GM19463 (cell line): ENCODE results near the gene RBM24.
"Not testable (repeated sequence)": the region's sequence is repeated elsewhere in the genome, so short reads cannot be mapped to it uniquely, and the experiment has no call there.

Source experiments
- ATAC-seq: cut with Tn5 transposase; IDR thresholded peaks from one replicate; pipeline ENCODE4 v1.9.1; 2021; ENCODE audit warnings: mild to moderate bottlenecking, moderate library complexity; ENCODE audit not compliant: unreplicated experiment

RBM24 gene

DNA sequence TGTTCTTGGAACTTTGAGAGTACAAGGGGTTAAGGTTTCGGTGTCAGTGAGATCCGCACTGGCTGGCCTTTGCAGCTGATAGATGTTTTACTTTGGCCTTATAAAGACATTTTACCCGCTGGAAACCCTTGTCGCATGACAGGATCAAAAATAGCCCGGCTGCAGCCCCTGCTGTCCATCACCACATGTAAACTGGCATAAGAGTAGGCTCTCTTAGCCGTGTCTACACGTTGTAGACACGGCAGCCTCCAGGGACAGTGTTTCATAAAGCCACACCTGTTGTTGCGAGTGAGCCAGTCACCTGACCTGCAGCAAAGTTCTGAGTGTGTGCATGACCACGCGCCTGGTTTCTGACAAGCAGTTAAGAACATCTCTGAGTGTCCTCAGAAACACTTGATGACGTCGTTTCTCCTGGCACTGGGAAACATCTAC, 8.5 kb downstream of the RBM24 start:
- no peak for ATAC-seq

DNA sequence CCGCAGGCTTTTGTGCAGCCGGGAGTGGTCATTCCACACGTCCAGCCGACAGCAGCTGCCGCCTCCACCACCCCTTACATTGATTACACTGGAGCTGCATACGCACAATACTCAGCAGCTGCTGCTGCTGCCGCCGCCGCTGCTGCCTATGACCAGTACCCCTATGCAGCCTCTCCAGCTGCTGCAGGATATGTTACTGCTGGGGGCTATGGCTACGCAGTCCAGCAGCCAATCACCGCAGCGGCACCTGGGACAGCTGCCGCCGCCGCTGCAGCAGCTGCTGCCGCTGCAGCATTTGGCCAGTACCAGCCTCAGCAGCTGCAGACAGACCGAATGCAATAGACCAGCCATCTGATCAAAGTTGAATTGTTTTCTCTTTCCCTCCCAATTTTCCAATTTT, 10.6 kb downstream of the RBM24 start:
- ATAC-seq, result no peak

DNA sequence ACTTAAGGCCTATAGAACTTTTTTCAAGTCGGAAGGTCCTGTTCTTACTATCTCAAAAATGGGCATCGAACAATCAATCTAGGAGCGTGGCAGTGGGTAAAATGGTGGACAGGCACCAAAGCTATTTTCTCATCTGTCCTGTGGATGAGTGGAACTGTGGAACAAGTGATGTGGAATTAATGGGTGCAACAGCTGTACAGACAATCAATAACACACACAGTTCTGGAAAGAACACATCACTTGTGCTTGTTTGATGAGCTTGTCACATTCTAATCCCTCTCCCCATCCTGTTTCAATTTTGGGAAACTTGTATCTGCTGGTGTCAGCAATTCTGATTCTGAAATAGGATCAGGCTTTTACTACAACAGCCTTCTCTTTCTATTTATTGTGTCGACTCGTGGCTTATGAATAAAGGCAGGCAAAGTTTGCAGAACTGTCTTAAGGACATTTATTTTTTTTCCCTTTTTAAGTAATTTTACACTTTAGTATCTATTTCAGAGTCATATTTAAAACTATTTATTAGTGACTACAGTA, 11.5 kb downstream of the RBM24 start:
- no peak for ATAC-seq

DNA sequence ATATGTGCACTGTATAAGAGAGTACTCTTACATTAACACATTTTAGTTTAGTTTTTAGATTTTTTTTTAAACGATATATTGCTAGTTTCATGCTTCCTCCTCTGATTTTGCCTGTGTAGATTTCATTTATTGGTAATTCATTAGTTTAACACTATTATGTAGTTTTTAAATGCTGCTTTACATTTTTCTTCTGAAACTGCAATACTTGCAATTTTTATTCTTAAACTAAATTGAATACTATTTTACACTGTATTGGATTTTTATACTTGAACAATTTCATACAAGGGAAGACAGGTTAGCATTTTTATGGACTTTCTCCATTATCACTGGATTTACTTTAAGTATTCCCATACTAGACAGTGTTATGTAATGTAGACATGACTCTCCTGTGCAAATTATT, 12.2 kb downstream of the RBM24 start:
- ATAC-seq, result no peak

DNA sequence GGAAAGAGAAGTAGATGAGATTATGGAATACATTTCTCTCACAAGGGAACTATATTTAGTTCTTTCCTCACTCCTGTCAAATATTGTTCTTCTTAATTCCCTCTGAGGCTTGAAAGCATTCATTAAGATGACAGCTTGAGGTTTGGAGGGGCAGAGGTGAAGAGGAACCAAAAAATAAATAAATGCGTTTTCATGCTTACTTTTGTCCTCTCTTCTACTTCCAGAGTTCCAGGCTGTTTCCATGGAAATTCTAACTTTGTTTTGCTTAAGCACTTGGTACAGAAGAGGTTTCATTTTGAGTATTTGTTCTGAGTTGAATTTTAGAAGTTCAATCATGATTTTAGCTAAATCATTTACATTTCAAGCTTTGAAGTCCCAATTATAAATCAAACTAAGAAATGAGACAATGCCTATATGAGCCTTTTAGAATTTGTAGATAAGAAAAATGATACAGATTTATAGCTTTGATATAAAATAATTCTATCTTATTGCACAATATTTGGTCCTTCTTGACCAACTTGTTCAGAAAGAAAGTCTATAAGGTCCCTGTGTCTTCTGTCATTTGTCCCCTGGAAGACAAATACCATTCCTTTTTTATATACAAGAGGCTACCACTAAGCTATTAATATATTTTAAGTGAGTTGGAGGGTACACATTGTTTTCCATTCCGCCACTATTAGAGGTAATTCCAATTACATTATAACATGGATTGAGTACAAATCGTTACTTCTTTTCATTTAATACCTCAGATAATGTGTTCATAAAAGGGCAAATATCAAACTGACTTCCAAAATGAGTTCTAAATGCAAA, 16.3 kb downstream of the RBM24 start:
- no peak for ATAC-seq

DNA sequence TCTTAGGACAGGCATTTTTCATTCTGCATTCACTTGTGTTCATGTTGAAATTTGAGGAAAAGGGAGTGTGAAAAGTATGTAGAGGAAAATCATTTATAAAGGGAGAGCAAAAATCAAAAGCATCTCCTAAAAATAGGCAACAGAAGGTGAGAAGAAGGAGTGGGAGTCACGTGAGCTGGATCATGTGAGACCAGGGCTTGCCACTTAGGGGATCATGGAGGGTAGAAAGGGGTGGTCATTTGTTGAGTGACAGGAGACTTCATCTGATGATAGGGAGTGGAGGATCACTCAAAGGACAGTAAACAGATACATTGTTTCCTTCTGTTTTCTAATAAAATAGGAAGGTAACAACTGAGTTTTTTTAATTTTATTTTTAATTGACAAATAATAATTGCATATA, 17.1 kb downstream of the RBM24 start:
- ATAC-seq, result no peak

DNA sequence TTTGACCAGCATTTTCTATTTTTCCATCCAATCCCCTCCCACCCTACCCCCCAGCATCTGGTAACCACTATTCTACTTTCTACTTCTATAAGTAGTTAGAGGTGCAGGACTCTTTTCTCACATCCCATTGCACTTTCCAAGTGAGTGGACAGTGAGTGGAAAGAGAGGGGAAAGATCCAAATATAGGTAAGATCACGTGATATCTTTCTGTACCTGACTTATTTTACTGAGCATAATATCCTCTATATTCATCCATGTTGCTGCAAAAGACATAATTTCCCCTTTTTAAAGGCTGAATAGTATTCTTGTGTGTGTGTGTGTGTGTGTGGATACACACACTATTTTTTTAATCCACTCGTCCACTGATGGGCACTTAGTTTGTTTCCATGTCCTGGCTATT, 18.1 kb downstream of the RBM24 start:
- ATAC-seq, result no peak

DNA sequence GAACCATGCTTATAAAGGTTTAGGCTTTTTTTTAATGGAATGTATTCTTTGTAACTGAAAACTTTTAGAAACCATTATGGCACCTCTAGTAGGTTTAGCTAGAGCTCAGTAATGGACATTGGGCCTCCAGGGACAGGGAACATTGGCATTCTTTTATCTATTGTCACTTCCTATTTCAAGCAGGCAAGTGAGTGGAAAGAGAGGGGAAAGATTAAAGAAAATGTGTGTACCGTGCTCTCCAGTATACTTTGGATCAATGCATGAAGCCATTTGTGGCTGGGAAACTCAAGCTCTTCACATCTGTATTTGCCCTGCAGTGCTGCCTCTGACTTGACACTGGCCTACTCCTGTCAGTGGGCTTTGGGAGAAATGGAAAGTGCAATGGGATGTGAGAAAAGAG, 18.6 kb downstream of the RBM24 start:
- ATAC-seq, result no peak

DNA sequence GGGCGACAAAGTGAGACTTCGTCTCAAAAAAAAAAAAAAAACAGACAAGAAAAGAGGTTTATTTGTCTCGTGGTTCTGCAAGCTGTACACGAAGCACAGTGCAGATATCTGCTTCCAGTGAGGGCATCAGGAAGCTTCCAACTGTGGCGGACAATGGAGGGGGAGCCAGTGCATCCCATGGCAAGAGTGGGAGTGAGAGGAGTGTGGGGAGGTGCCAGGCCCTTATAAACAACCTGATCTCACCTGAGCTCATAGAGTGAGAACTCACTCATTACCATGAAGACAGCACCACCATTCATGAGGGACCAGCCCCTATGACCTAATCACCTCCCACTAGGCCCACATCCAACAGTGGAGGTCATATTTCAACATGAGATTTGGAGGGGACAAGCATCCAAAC, 19.5 kb downstream of the RBM24 start:
- ATAC-seq, result no peak

DNA sequence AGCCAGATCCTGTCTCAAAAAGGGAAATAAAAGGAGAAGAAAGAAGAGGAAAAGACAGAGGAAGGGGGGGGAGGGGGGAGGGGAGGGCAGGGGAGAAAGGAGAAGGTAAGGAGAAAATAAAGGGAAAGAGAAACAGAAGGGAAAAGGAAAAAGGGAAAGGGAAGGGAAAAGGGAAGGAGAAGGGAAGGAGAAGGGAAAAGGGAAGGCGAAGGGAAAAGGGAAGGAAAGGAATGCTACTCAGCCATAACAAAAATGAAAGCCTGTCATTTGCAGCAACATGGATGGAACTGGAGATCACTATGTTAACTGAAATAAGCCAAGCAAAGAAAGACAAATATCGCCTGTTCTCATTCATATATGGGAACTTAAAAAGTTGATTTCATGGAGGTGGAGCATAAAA, 22.3 kb downstream of the RBM24 start:
- no peak for ATAC-seq

DNA sequence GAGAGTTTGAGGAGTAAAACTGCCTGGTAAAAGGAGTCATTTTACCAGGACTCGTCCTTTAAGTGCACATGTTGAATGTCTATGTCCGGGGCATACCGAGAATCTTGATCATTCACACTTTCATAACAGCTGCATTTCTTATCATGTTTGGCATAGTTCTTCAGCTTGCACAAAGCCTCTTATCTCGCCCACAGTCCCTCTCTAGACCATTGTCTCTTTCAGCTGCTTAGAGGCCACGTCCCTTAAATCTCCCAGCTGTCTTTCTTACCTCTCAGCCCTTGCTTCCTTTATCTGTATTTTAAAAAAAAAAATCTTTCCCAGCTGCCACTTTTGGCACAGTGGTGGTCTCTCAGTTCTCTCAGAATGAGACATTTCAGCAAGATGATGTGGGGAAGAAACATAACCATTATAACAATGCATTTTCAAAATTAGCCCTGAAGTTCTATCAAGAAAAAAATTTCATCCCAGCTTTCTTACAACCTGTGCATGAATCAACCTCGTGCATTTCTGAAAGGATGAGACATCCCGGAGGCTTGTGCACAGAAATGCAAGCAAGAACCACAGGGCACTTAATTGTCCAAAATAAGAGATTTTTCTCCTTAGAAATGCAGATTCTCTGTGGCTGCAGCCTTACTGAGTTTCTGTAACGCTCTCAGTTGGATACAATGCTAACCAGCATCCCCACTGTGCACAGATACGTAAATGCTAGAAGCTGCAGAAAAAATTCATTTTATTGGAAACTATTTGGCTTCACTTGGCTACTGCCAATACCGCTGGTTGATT, 24.2 kb downstream of the RBM24 start:
- ATAC-seq, result no peak

DNA sequence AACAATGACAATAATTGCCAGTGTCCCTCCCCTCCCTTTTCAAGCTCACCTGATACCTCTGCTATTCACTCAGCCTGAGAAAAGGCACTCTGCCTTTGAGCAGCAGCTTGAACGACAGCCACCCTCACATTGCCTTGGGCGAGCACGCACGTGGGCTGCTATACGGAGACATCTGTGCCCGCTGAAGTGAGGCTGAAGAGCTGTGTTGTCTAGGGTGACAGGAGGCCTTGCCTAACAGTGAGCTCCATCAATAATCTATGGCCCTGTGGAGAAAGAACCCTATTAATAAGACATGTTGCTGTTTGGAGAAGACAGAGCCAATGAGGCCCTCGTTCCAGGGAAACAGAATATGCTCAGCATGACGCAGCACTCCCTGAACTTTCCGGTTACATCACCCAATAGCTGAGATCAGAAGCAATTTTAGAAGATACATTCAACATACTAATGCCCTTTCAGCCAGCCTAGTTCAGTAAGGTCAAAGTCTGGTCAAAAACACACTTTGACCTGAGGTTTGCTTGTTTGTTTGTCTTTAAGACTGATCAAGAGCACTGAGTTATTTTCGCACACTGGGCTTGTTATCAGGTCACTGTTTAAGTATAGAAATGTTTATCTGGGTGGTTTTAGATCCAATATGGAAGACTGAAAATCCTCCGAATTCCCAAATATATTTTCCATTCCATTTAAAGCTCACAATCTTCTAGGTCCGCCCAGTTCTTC, 30.6 kb downstream of the RBM24 start:
- no peak for ATAC-seq

DNA sequence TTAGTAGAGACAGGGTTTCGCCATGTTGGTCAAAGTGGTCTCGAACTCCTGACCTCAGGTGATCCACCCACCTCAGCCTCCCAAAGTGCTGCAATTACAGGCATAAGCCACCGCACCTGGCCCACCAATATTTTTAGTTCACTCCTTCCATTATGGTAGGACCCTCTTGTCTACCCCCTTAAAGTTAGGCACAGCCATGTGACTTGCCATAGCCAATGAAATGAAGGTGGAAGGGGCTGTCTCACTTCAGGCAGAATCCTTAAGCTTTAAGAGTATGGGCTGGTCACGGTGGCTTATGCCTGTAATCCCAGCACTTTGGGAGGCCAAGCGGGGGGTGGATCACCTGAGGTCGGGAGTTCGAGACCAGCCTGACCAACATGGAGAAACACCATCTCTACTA, 32.1 kb downstream of the RBM24 start:
- not testable (repeated sequence) for ATAC-seq

DNA sequence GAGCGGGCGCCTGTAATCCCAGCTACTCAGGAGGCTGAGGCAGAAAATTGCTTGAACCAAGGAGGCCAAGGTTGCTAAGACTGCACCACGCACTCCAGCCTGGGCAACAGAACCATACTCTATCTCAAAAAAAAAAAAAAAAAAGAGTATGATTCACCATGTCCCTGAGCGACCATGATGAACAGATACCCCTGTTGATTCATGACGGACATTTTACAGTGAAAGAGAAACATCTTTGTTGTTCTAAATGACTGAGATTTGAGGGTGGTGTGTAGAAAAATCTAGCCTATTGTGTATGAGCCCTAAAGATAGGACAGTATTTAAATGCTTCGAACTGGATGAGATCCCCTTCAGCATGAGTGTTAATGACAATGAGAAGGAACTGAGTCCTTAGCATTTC, 32.8 kb downstream of the RBM24 start:
- no peak for ATAC-seq

DNA sequence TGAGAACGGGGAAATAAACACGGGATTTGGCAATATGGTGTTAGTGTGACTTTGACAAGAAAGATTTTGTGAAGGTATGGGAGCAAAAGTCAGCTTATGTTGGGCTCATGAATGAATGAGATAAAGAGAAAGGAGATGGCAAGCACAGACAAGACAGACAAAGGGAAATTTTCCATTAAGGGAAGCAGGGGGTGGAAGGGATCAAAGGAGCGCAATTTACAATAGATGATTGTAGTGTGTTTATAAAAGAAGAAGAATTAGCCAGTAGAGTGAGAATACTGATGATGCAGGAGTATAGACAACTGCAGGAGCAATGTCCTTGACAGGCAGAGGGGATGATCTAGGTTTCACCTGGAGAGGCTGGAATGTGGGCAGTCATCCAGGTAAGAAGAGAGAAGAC, 34.1 kb downstream of the RBM24 start:
- no peak for ATAC-seq

DNA sequence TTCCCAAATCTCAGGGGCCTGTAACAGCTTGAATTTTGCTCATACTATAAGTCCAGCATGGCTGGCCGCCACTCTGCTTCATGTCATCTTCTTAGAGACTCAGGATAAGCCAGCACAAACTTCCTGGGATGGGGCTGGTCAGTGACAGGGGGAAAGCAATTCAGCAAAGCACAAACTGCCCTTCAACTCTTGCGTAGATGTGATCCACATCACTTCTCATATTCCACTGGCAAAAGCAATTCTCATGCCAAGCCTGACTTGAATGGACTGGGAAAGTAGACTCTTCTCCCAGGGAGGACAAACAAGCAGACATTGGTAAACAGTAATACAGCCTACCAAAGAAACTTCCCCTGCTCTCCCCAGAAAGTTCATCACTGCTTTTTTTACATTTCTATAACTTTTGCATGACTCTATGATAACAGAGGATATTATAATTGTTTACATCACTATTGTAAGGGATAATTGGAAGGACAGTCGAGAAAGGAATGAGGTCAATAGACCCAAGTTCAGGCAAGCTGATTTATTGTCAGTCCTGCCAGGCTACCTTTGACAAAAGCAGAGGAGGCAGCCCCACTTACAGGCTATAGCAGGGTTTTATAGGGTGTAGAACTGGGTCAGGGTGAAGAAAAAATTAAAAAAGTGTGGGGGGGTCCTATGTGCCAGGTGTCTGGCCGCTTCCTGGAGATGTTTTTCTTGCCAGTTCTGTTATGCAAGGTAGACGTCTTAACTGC, 37.4 kb downstream of the RBM24 start:
- ATAC-seq, result no peak

DNA sequence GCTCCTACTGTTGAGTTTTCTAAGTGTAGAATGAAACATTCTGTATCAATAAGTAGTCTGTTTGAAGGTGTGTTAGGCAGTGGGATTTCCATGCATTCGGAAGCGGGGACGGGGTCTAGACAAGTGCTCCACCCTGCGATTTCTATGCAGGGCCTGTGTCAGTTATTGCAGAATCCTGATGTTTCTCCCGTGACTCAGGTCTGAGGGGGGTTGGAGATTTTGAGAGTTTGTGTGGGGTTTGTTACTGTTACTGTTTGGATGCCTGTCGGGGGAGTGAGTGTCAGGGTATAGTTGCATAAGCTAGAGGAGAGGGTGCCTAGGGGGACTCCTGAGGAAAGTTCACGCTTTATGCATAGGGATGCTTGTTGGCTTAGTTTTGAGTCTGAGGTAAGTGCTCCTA, 39.1 kb downstream of the RBM24 start:
- not testable (repeated sequence) for ATAC-seq

DNA sequence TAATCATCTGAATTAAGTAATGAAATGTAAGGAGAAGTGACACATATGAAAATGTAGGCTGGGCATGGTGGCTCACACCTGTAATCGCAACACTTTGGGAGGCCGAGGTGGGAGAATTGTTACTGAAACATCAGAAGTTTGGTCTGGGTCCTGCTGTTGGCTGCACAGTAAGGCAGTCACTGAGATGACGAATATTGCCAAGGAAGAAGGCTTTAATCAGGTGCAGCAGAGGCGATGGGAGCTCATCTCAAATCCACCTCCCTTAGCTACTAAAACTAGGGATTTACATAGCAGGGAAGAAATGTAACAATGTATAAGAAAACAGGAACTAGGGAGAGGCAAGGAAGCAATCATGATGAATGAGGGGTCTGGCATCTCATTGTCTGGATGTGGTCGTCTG, 50.1 kb downstream of the RBM24 start:
- ATAC-seq, result no peak

DNA sequence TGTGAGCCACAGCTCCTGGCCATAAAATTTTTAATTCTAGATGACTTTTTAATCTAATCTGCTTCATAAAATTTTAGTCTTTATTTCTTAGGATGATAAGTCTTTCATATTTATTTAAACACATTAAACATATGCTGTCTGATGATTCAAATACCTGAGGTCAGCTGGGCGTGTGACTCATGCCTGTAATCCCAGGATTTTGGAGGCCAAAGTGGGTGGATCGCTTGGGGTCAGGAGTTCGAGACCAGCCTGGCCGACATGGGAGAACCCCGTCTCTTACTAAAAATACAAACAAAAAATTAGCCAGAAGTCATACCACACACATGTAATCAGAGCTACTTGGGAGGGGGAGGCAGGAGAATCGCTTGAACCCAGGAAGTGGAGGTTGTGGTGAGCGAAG, 53.1 kb downstream of the RBM24 start:
- no peak for ATAC-seq

DNA sequence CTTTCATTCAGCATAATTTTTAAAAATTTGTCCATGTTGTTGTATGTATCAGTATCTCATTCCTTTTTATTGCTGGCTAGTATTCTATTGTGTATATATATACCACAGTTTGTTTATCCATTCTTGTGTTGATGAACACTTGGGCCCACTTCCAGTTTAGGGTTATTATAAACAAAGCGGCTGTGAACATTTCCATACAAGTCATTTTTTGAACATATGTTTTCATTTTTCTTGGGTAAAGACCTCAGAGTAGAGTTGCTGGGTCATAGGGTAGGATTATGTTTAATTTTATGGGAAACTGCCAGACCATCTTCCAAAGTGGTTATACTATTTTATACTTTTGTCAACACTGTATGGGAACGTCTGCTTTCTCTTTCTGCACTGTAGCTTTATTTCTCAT, 55.3 kb downstream of the RBM24 start:
- ATAC-seq, result no peak

DNA sequence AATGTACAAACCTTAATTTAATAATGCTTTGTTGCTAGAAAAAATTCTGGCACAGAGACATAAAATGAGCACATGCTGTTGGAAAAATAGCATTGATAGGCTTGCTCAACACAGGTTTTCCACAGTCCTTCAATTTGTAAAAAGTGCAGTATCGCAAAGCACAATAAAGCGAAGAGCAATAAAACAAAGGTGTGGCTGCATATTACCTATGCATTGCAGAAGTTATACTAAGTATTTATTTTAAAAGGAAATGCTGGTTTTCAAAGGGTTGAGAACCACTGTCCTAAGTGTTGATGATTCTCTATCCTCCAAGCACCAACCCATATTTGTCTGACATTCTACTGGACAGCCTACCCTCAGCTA, 58.1 kb downstream of the RBM24 start:
- ATAC-seq, result no peak
